ENCODE measurements around the gene CADPS2.

DNA sequence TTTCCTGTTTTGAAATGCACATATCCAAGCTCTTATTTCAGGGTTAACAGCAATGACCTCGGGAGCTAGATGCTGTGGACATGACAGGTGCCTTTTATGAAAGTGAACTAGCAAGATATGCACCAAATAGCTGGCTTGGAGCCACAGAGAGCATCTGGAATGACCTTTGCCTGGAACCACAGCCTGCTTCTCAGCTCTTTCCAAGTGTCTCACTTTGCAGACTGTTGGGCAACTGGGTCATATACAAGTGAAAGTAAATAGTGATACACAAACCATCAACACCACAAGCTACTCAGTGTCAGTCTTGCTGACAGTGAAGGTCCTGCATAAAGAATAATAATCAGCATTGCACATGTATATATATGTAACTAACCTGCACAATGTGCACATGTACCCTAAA, 370.9 kb downstream of the CADPS2 start:
- TF ChIP-seq CTCF (conservative IDR thresholded peaks at IDR 0.05 in 1 of 2, IDR thresholded peaks at IDR 0.05 in 1 of 2; ENCODE audit: extremely low read depth in 1 of 2, insufficient read depth in 1 of 2, low read depth in 1 of 2, low read length in 2 of 2) (no peak), EZH2 (IDR thresholded peaks at IDR 0.05; ENCODE audit: borderline replicate concordance, low read length) (no peak)
